Measurements from ENCODE around the gene ZC3H10. TPM values are rescaled to one million over a fixed set of nuclear protein-coding genes. Genes with fewer than 3 reads are reported as not detected.

The ZC3H10 gene
- total and polyA plus RNA-seq, 2 of the 13 experiments (the other 11 are each of a cell fraction or from before 2014, with no cell fraction given): 0.70 to 2.3 TPM

- WGBS (ENCODE audit: low lambda C conversion rate): 97% methylated on average over 6 of the region's 6 CpGs
- Histone ChIP-seq H3K27me3 (ENCODE audit: control insufficient read depth in 1 of 2, insufficient read depth in 2 of 2, low read length in 2 of 2) (no peaks in the 10 kb centered on the region), H3K4me1 (ENCODE audit: insufficient read depth, low read length) (peaks cover 11% of the 10 kb centered on the region), H3K36me3 (replicated peaks in 1 of 2; ENCODE audit: control insufficient read depth in 1 of 2, insufficient read depth in 2 of 2, low read length in 2 of 2) (peaks cover 19 to 75% of the 10 kb centered on the region in 2 experiments), H3K9me3 (ENCODE audit: low read length) (no peaks in the 10 kb centered on the region), H3K4me2 (ENCODE audit: low read depth, low read length) (no peak overlapping the region), H2AFZ (ENCODE audit: low read length) (no peak overlapping the region), H3K27ac (ENCODE audit: extremely low read length, insufficient read depth, low read length) (no peak overlapping the region), H3K79me2 (ENCODE audit: insufficient read depth, low read length) (no peaks in the 10 kb centered on the region), H3K9ac (ENCODE audit: insufficient read depth, low read depth, low read length) (no peak overlapping the region), H4K20me1 (ENCODE audit: insufficient read depth, low read length) (no peaks in the 10 kb centered on the region), H3K4me3 (replicated peaks in 1 of 3; ENCODE audit: insufficient read depth in 1 of 3, low read depth in 2 of 3, low read length in 3 of 3) (no peak overlapping the region)
- FAIRE-seq (no peak), DNase-seq (ENCODE audit: low spot score) (no peak), ATAC-seq (no peak)
- BruUV-seq (replicated peaks): no TSS peak
- CTCF ChIA-PET (ENCODE audit: low intra/inter-chr PET ratio, low total read pairs): no interaction called here
- POLR2A ChIA-PET: no interaction called here
- intact Hi-C loops (cut with micrococcal nuclease; ENCODE audit: unreplicated experiment) (no loop called here), in situ Hi-C loops (cut with HindIII; ENCODE audit: extremely low pct_ligation_motif_present, low pct_unique_long_range_greater_than_20kb) (no loop called here)
- TF ChIP-seq FUBP1 (CRISPR knock-in tag; IDR thresholded peaks at IDR 0.05; ENCODE audit: borderline replicate concordance) (no peak), ZBTB39 (CRISPR knock-in tag; IDR thresholded peaks at IDR 0.05) (no peak), GMEB1 (CRISPR knock-in tag; IDR thresholded peaks at IDR 0.05; ENCODE audit: borderline replicate concordance) (no peak), ZNF431 (CRISPR knock-in tag; IDR thresholded peaks at IDR 0.05; ENCODE audit: borderline replicate concordance, low read depth) (no peak), CENPX (CRISPR knock-in tag; IDR thresholded peaks at IDR 0.05) (no peak), ZSCAN25 (CRISPR knock-in tag; IDR thresholded peaks at IDR 0.05) (no peak), ZFY (CRISPR knock-in tag; IDR thresholded peaks at IDR 0.05) (no peak), ATRX (CRISPR knock-in tag; IDR thresholded peaks at IDR 0.05; ENCODE audit: borderline replicate concordance) (no peak), HDAC2 (CRISPR knock-in tag; IDR thresholded peaks at IDR 0.05) (no peak), SAP130 (CRISPR knock-in tag; IDR thresholded peaks at IDR 0.05; ENCODE audit: low read depth) (no peak), CBFB (CRISPR knock-in tag; IDR thresholded peaks at IDR 0.05) (no peak), PAWR (CRISPR knock-in tag; IDR thresholded peaks at IDR 0.05; ENCODE audit: borderline replicate concordance) (no peak), HINFP (CRISPR knock-in tag; IDR thresholded peaks at IDR 0.05; ENCODE audit: low read depth) (no peak), MLXIP (CRISPR knock-in tag; IDR thresholded peaks at IDR 0.05; ENCODE audit: borderline replicate concordance) (no peak)
Measured at GRCh38 chr12:56134897-56135296, 16.8 kb downstream of the ZC3H10 start.

Measured in HepG2 (cell line).